ENCODE measurements around the gene TNRC6C. TPM values are rescaled to one million over a fixed set of nuclear protein-coding genes. Genes with fewer than 3 reads are reported as not detected.

Gene TNRC6C
- total RNA-seq, 2 experiments from 2014 or later, result 19.6 to 20.3 TPM

DNA sequence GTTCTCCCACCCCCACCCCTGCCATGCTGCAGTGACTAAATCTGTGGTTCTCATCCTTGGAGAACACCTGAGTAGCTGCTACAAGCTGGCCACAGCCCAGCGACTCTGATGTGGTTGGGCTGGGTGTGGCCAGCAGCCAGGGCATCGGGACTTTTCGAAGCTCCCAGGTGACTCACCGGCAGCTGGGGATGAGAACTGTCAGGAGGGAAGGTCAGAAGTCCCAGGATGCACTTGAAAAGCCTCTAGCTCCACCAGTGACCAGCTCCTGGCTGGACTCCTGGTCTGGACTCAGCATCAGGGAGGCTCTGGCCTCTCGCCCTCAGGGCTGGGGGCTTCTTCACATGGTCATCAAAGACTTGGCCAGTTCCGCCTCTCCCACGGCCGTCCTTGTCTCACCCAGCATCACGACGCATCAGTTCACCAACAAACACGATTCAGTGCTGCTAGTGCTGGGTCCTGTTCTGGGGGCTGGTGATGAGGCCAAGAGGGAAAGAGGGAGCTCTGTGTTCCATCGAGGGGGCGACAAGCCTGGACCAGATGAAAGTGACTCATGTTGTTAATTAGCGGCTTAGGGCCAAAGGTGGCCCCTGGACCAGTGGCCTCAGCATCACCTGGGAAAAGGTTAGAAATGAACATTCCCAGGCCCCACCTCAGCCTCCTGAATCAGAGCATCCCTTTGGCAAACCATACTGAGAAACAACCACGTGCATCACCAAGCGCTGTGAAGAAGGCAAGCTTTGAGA is 183.8 kb downstream of the TNRC6C start:
- H3K36me3 Mint-ChIP-seq (ENCODE audit: low read depth), result peaks cover 24% of the 10 kb centered on the region
- intact Hi-C loops (cut with DNase I, micrococcal nuclease), result no loop called here
- no peaks in the 10 kb centered on the region for H3K27me3 Mint-ChIP-seq
- no peaks in the 10 kb centered on the region for H3K9me3 Mint-ChIP-seq (ENCODE audit: low read depth)
- POLR2A ChIA-PET, result no interaction called here
- H3K4me3 Mint-ChIP-seq, result no peak overlapping the region
- peaks cover 49% of the 10 kb centered on the region for H3K4me1 Mint-ChIP-seq
- ATAC-seq, result no peak
- peak overlapping the region; percentile 5 for H3K27ac Mint-ChIP-seq
- peak; percentile 46 for DNase-seq
- CTCF ChIA-PET, result interaction anchor here (0.5 to 0.8 kb wide), 3 partner anchors 56 to 733 kb away, joined by 3 read pairs; no protein-coding TSS in a partner anchor

- POLR2A ChIA-PET, result interaction anchor here (0.5 to 1.1 kb wide), 3 partner anchors 9 to 18 kb away, joined by 3 to 11 read pairs (median 3); no protein-coding TSS in a partner anchor
- intact Hi-C loops (cut with DNase I, micrococcal nuclease), result no loop called here
- Mint-ChIP-seq H3K36me3 (ENCODE audit: low read depth) (peaks cover 22% of the 10 kb centered on the region), H3K27me3 (no peaks in the 10 kb centered on the region), H3K9me3 (ENCODE audit: low read depth) (no peaks in the 10 kb centered on the region), H3K4me3 (no peak overlapping the region), H3K4me1 (peaks cover 46% of the 10 kb centered on the region), H3K27ac (no peak overlapping the region)
- DNase-seq (no peak), ATAC-seq (no peak)
- CTCF ChIA-PET, result interaction anchor here (0.6 to 1.2 kb wide), 5 partner anchors 9 to 734 kb away, joined by 3 to 5 read pairs (median 3); no protein-coding TSS in a partner anchor
Measured at GRCh38 chr17:78143214-78144146, 185.0 kb downstream of the TNRC6C start.

DNA sequence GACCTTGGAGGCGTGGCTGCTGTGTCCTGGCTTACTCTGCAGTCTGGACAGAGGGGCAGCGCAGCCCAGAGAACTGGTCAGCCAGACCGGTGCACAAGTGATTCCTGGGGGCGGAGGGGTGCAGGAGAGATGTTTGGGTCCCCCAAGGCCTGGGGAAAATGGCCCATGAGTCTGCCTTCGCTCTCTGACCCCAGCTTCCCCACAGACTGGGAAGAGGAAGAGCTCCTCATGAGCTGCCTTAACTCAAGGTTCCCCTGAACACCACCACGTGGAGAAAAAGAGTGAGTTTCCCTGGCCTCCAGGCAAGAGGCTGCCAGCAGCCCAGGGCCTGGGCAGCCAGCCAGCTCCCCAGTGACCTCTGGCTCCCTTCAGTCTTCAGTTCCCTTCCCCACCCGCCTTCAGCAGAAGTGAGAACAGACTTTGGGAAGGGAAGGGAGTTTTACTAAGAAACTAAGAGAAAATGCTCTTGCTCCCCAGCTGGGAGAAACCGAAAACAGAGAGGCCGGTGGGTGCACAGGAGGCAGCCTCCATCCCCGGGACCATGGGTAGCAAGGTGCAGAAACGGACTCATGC is 185.7 kb downstream of the TNRC6C start:
- peaks cover 39% of the 10 kb centered on the region for H3K4me1 Mint-ChIP-seq
- peak overlapping the region; percentile 19 for H3K27ac Mint-ChIP-seq
- ChIA-PET CTCF (interaction anchor here (0.5 to 1.3 kb wide), 6 partner anchors 10 to 1805 kb away, joined by 3 to 5 read pairs (median 4); no protein-coding TSS in a partner anchor), POLR2A (interaction anchor here (0.5 to 1.1 kb wide), 3 partner anchors 8 to 19 kb away, joined by 3 to 11 read pairs (median 3); no protein-coding TSS in a partner anchor)
- H3K4me3 Mint-ChIP-seq, result no peak overlapping the region
- H3K27me3 Mint-ChIP-seq, result no peaks in the 10 kb centered on the region
- peaks cover 20% of the 10 kb centered on the region for H3K36me3 Mint-ChIP-seq (ENCODE audit: low read depth)
- DNase-seq (no peak), ATAC-seq (no peak)
- intact Hi-C loops (cut with DNase I, micrococcal nuclease), result no loop called here
- no peaks in the 10 kb centered on the region for H3K9me3 Mint-ChIP-seq (ENCODE audit: low read depth)

- Mint-ChIP-seq H3K4me3 (no peak overlapping the region), H3K27ac (no peak overlapping the region), H3K27me3 (no peaks in the 10 kb centered on the region), H3K9me3 (ENCODE audit: low read depth) (no peaks in the 10 kb centered on the region), H3K36me3 (ENCODE audit: low read depth) (peaks cover 18% of the 10 kb centered on the region), H3K4me1 (peaks cover 35% of the 10 kb centered on the region)
- ChIA-PET CTCF (interaction anchor here (0.5 to 1.3 kb wide), 5 partner anchors 9 to 1804 kb away, joined by 4 to 5 read pairs (median 4); no protein-coding TSS in a partner anchor), POLR2A (interaction anchor here (1.1 kb wide), 1 partner anchor 10 kb away, joined by 3 read pairs; no protein-coding TSS in a partner anchor)
- no peak for ATAC-seq
- no peak for DNase-seq
- intact Hi-C loops (cut with DNase I, micrococcal nuclease), result no loop called here
Measured at GRCh38 chr17:78144736-78145641, 186.5 kb downstream of the TNRC6C start.

GRCh38 chr17:78146471-78146869 is 188.0 kb downstream of the TNRC6C start:
- Mint-ChIP-seq H3K27me3 (no peaks in the 10 kb centered on the region), H3K4me1 (peaks cover 27% of the 10 kb centered on the region), H3K9me3 (ENCODE audit: low read depth) (no peaks in the 10 kb centered on the region), H3K4me3 (no peak overlapping the region), H3K36me3 (ENCODE audit: low read depth) (peaks cover 10% of the 10 kb centered on the region), H3K27ac (no peak overlapping the region)
- intact Hi-C loops (cut with DNase I, micrococcal nuclease), result no loop called here
- CTCF ChIA-PET, result interaction anchor here (0.6 kb wide), 1 partner anchor 342 kb away, joined by 4 read pairs; no protein-coding TSS in a partner anchor
- POLR2A ChIA-PET, result no interaction called here
- DNase-seq, result no peak
- ATAC-seq, result no peak

DNA sequence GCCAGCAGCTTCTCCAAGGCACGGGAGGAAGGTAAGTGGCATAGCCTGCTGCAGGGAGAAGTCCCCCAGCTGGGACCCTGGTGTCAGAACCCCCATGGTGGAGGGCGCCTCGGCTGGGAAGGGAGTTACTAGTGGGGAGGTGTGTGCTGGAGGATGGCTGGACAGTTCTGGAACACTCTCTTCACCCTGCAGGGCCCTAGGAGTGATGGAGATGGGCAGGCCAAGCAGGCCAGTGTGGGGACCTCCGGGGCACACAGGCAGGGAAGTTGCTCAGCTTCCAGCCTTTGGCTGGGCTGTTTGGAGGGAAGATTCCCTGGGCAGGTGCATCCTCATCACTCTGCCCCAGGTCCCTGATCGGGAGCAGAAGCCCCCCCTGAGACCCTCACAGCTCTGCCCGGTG is 188.4 kb downstream of the TNRC6C start:
- no peak overlapping the region for H3K4me3 Mint-ChIP-seq
- DNase-seq (no peak), ATAC-seq (no peak)
- no peak overlapping the region for H3K27ac Mint-ChIP-seq
- intact Hi-C loops (cut with DNase I, micrococcal nuclease), result no loop called here
- no peaks in the 10 kb centered on the region for H3K27me3 Mint-ChIP-seq
- ChIA-PET POLR2A (no interaction called here), CTCF (interaction anchor here (0.6 to 1.4 kb wide), 2 partner anchors 32 to 341 kb away, joined by 3 to 4 read pairs; no protein-coding TSS in a partner anchor)
- peaks cover 8% of the 10 kb centered on the region for H3K36me3 Mint-ChIP-seq (ENCODE audit: low read depth)
- peaks cover 23% of the 10 kb centered on the region for H3K4me1 Mint-ChIP-seq
- no peaks in the 10 kb centered on the region for H3K9me3 Mint-ChIP-seq (ENCODE audit: low read depth)

GRCh38 chr17:78147315-78147998 is 189.0 kb downstream of the TNRC6C start:
- Mint-ChIP-seq H3K4me3 (no peak overlapping the region), H3K36me3 (ENCODE audit: low read depth) (peaks cover 4% of the 10 kb centered on the region), H3K27ac (peak overlapping the region; percentile 51), H3K4me1 (peaks cover 17% of the 10 kb centered on the region), H3K27me3 (no peaks in the 10 kb centered on the region), H3K9me3 (ENCODE audit: low read depth) (no peaks in the 10 kb centered on the region)
- ChIA-PET CTCF (interaction anchor here (0.5 to 1.4 kb wide), 2 partner anchors 33 to 541 kb away, joined by 3 read pairs; no protein-coding TSS in a partner anchor), POLR2A (no interaction called here)
- peak; percentile 22 for DNase-seq
- ATAC-seq, result peak; percentile 51
- intact Hi-C loops (cut with DNase I, micrococcal nuclease), result no loop called here

DNA sequence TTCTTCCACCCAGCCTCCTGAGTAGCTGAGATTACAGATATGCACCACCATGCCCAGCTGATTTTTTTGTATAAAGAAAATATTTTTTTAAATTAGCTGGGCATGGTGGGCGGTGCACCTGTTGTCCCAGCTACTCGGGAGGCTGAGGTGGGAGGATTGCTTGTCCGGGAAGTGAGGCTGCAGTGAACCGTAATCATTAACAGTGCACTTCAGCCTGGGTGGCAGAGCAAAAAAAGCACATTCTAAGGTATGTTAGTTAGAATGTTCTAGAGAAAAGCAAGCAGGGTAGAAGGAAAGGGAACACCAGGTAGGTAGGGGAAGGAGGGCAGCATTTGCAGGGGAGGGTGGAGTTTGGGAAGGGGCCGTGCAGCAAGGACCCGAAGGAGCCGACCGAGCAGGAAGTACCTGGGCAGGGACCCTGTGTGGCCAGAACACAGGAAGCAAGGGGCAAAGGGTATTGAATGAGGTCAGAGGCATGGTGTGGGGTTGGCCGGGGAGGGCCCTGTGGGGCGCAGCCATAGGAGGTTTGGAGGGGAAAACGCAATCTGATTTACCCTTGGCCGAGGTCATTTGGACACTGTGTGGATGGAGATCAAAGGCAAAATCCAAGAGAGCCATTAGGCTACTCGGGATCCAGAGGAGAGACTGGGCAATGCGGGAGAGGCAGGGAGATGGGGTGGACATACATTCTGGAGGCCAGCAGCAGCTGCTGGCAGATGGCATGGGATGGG is 189.9 kb downstream of the TNRC6C start:
- Mint-ChIP-seq H3K4me3 (no peak overlapping the region), H3K27me3 (no peaks in the 10 kb centered on the region), H3K4me1 (peaks cover 11% of the 10 kb centered on the region), H3K27ac (no peak overlapping the region), H3K9me3 (ENCODE audit: low read depth) (no peaks in the 10 kb centered on the region), H3K36me3 (ENCODE audit: low read depth) (no peaks in the 10 kb centered on the region)
- CTCF ChIA-PET, result interaction anchor here (0.5 to 1.4 kb wide), 2 partner anchors 34 to 542 kb away, joined by 3 read pairs; no protein-coding TSS in a partner anchor
- no peak for ATAC-seq
- intact Hi-C loops (cut with DNase I, micrococcal nuclease), result no loop called here
- no peak for DNase-seq
- POLR2A ChIA-PET, result interaction anchor here (0.6 kb wide), 1 partner anchor 80 kb away, joined by 3 read pairs; no protein-coding TSS in a partner anchor

GRCh38 chr17:78151514-78152008 is 193.1 kb downstream of the TNRC6C start:
- H3K36me3 Mint-ChIP-seq (ENCODE audit: low read depth), result no peaks in the 10 kb centered on the region
- no peak overlapping the region for H3K4me3 Mint-ChIP-seq
- ChIA-PET POLR2A (no interaction called here), CTCF (interaction anchor here (0.6 kb wide), 1 partner anchor 97 kb away, joined by 3 read pairs; no protein-coding TSS in a partner anchor)
- H3K4me1 Mint-ChIP-seq, result peaks cover 8% of the 10 kb centered on the region
- H3K27me3 Mint-ChIP-seq, result no peaks in the 10 kb centered on the region
- no peak for ATAC-seq
- H3K27ac Mint-ChIP-seq, result no peak overlapping the region
- DNase-seq, result no peak
- no peaks in the 10 kb centered on the region for H3K9me3 Mint-ChIP-seq (ENCODE audit: low read depth)
- intact Hi-C loops (cut with DNase I, micrococcal nuclease), result no loop called here

All from activated CD4-positive, alpha-beta T cell treated with anti-CD3 and anti-CD28 coated beads for 36 hours (primary cell).